GM10266 (cell line): ENCODE results near the gene OR10A4.

ENCODE experiments used
- DNase-seq: peaks from one replicate; pipeline ENCODE4 v3.0.0; 2012; ENCODE audit errors: extremely low spot score
- TF ChIP-seq, protein P1 (sequence below): IDR thresholded peaks from 2 replicates; pipeline ENCODE4 v1.5.1; 2012; ENCODE audit warnings: mild to moderate bottlenecking, low read depth; ENCODE audit not compliant: control insufficient read depth, insufficient read depth; ENCODE audit errors: missing control alignments

OR10A4 gene

GRCh38 chr11:6925007-6925577, 48.7 kb downstream of the OR10A4 start:
- TF ChIP-seq, protein P1, sequence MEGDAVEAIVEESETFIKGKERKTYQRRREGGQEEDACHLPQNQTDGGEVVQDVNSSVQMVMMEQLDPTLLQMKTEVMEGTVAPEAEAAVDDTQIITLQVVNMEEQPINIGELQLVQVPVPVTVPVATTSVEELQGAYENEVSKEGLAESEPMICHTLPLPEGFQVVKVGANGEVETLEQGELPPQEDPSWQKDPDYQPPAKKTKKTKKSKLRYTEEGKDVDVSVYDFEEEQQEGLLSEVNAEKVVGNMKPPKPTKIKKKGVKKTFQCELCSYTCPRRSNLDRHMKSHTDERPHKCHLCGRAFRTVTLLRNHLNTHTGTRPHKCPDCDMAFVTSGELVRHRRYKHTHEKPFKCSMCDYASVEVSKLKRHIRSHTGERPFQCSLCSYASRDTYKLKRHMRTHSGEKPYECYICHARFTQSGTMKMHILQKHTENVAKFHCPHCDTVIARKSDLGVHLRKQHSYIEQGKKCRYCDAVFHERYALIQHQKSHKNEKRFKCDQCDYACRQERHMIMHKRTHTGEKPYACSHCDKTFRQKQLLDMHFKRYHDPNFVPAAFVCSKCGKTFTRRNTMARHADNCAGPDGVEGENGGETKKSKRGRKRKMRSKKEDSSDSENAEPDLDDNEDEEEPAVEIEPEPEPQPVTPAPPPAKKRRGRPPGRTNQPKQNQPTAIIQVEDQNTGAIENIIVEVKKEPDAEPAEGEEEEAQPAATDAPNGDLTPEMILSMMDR: no peak
- no peak for DNase-seq

GRCh38 chr11:6925636-6926207, 49.3 kb downstream of the OR10A4 start:
- DNase-seq: no peak
- TF ChIP-seq, protein P1: no peak

DNA sequence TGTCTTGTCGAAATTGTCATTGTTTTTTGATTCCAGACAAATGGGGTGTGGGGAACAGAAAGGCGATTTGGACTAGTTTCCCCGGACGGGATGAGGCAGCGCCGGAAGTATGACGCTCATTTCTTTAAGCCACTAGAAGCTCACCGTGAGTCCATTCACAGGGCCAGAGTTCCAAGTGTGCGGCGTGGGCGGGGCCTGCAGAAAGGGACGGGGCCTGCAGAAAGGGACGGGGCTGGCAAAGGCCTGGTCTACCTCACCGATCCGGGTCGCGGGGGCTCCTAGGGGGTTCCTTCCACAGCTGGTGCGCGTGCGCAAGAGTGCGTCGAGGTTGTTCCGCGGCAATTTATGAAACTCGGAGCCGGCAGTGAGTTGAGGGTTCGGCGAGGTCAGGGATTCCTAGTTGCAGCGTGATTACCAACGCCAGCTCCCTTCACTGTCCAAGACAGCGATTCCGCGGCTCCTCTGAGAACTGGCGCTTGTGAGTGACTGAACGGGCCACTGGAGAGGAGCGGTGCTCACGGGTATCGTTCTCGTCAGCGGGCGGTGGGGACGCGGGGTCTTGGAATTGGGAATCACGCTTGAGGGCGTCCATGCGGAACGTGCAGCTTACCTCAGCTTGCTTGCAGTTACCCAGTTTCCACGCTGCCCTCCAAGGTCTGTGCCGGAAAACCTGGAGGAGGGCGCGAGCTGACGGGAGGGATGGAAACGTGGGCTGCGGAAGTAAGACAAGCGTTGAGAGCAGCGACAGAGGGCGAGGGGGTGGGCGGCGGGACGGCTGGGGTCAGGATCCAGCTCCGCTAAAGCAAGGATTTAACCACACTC, 50.0 kb downstream of the OR10A4 start, which contains the start of gene ZNF215:
ZNF215 (plus strand) TSS at position 219 of the 822 bp plus-strand sequence. CDS start 5,847 bp downstream, outside the sequence.
- DNase-seq: peak; percentile 70
- TF ChIP-seq, protein P1: no peak

GRCh38 chr11:6927030-6927617, 50.7 kb downstream of the OR10A4 start:
- TF ChIP-seq, protein P1: no peak
- DNase-seq: no peak
